CD1c-positive myeloid dendritic cell (primary cell): Measurements from ENCODE around the gene SLC9A1.
"Not testable (repeated sequence)": the region's sequence is repeated elsewhere in the genome, so short reads cannot be mapped to it uniquely, and the experiment has no call there.

Experiments used
- DNase-seq: peaks from one replicate; pipeline ENCODE4 v3.0.0-alpha.2; 2016; ENCODE audit errors: extremely low spot score

SLC9A1 gene

GRCh38 chr1:27154991-27155781 lies at the start of gene SLC9A1:
SLC9A1 (minus strand) TSS chr1:27155125; CDS start chr1:27154334, 791 bp downstream.
- DNase-seq = peak; percentile 96

DNA sequence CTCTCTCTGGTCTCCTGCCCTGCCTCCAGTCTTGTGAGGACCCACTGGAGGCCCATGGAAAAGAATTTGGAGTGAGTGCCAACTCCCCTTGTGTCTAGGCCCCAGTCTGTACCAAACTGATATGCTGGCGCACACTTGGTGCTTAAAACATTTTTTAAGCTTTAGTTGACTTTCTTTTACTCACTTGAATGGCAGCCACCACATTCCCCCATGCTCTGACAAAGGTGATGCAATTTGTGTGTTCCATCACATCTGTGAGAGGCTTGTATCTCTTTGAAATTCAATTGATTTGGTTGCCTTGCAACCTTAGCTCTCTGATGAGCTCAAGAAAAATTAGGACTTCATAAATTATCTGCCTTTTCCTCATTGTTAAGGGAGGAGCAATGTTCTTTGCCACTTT lies 49.0 kb upstream of the SLC9A1 start:
- DNase-seq = no peak

GRCh38 chr1:27201295-27201694 lies 46.4 kb upstream of the SLC9A1 start:
- DNase-seq = no peak

GRCh38 chr1:27193194-27193593 lies 38.3 kb upstream of the SLC9A1 start:
- DNase-seq = no peak

DNA sequence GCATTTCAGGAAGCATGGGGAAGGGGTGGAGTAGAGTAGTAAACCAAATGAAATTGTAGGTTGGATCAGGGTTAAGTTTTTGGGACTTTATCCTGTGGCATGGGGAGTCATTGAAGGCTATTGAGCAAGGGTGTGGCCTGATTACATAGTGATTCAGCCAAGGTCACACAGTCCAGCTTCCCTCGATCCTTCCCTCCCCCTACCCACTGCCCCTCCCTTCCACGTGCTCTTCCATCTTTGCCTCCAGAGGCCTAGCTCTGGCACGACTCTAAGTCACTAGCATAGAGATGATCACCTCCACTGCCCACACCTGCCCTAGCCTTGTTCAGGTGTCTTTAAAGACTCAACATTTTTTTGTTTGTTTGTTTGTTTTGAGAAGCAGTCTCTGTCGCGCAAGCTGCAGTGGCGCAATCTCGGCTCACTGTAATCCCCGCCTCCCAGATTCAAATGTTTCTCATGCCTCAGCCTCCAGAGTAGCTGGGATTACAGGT lies 37.2 kb upstream of the SLC9A1 start:
- peak; percentile 35 for DNase-seq

GRCh38 chr1:27184665-27185064 lies 29.7 kb upstream of the SLC9A1 start:
- DNase-seq = not testable (repeated sequence)

- DNase-seq = no peak
Observed at GRCh38 chr1:27179979-27180378, 25.1 kb upstream of the SLC9A1 start.

- no peak for DNase-seq
Observed at GRCh38 chr1:27179379-27179778, 24.5 kb upstream of the SLC9A1 start.

DNA sequence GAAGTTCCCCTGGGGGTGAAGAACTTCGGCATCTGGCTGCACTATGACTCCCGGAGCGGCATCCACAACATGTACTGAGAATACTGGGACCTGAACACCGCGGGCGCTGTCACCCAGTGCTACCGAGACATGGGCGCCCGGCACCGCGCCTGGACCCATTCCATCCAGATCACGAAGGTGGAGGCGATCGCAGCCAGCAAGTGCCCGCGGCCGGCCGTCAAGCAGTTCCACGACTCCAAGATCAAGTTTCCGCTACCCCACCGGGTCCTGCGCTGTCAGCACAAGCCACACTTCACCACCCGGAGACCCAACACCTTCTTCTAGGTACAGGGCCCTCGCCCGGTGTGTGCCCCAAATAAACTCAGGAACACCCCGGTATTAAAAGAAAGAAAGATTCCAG lies 22.0 kb upstream of the SLC9A1 start:
- DNase-seq = no peak

GRCh38 chr1:27176323-27176722 lies 21.4 kb upstream of the SLC9A1 start:
- no peak for DNase-seq

DNA sequence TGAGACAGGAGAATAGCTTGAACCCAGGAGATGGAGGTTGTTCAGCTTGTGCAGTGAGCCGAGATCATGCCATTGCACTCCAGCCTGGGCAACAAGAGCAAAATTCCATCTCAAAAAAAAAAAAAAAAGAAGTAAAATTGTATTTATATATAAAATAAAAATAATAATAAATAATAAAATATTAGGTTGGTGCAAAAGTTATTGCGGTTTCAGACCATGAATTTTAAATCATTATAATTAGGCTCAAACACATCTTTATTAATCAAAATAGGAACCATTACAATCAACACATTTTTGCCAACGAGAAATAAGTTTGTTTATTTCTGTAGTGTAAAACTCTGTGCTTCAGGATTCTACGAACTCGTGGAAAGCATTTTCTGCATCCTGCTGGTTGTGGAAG lies 18.1 kb upstream of the SLC9A1 start:
- DNase-seq = not testable (repeated sequence)

GRCh38 chr1:27166929-27167328 lies 12.0 kb upstream of the SLC9A1 start:
- no peak for DNase-seq

DNA sequence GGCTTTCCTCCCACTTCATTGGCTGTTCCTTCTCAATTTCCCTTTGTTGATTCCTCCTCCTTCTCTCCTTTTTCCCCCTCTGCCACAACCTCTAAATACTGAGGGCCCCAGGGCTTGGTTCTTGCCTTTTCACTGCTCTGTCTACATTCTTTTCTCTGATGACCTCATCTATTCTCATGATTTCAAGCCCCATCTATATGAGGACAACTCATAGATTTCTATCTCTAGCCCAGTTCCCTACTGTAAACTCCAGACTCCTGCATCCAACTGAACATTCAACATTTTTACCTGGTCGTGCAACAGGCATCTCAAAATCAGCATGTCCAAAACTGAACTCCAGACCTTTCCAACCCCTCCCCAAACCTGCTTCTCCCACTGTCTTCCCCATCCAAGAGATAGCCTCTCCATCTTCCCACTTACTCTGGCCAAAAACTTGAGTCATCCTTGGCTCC lies 11.5 kb upstream of the SLC9A1 start:
- DNase-seq = no peak

- no peak for DNase-seq
Observed at GRCh38 chr1:27163093-27163492, 8.2 kb upstream of the SLC9A1 start.

- no peak for DNase-seq
Observed at GRCh38 chr1:27162090-27162489, 7.2 kb upstream of the SLC9A1 start.

GRCh38 chr1:27161594-27161993 lies 6.7 kb upstream of the SLC9A1 start:
- peak; percentile 45 for DNase-seq

GRCh38 chr1:27157194-27157593 lies 2.3 kb upstream of the SLC9A1 start:
- DNase-seq = no peak

GRCh38 chr1:27154469-27154990 lies 395 bp downstream of the SLC9A1 start:
- no peak for DNase-seq

GRCh38 chr1:27153927-27154358 lies 982 bp downstream of the SLC9A1 start:
- no peak for DNase-seq

DNA sequence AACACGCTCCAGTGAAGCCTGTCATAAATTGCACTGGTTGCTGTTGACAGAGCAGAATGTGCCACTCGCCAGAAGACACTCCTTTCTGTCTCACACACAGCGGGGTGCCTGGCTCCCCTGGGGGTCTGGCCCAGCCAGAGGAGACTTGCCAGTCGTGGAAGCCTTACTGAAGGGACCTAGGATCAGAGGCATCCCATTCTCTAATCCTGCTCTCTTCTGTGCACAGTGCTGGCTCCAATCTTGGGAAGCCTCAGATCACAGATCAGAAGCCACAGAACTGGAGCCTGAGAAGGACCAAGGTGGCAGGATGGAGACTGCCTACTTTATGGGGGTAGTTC lies 1.4 kb downstream of the SLC9A1 start:
- DNase-seq = no peak

- DNase-seq = no peak
Observed at GRCh38 chr1:27152829-27153548, 1.9 kb downstream of the SLC9A1 start.

- DNase-seq = peak; percentile 24
Observed at GRCh38 chr1:27152004-27152828, 2.7 kb downstream of the SLC9A1 start.
